Activated CD8-positive, alpha-beta memory T cell treated with anti-CD3 and anti-CD28 coated beads for 4 hours (primary cell): ENCODE data around the gene SLC1A4.
"Not testable (repeated sequence)": the region's sequence is repeated elsewhere in the genome, so short reads cannot be mapped to it uniquely, and the experiment has no call there.

Experiments used
- DNase-seq, 2 donors: peaks; one replicate each; pipeline ENCODE4 v3.0.0-alpha.2; 2020; ENCODE audit warnings: low read depth in 2 of 2

Gene SLC1A4

GRCh38 chr2:64992218-64992617, 3.0 kb downstream of the SLC1A4 start:
- DNase-seq: no peak

- no peak for DNase-seq
Measured at GRCh38 chr2:64992990-64993389, 3.8 kb downstream of the SLC1A4 start.

- DNase-seq: no peak
Measured at GRCh38 chr2:64995041-64995440, 5.8 kb downstream of the SLC1A4 start.

- no peak for DNase-seq
Measured at GRCh38 chr2:64996871-64997307, 7.7 kb downstream of the SLC1A4 start.

GRCh38 chr2:64998658-64999061, 9.5 kb downstream of the SLC1A4 start:
- no peak for DNase-seq

GRCh38 chr2:64999754-65000153, 10.6 kb downstream of the SLC1A4 start:
- no peak for DNase-seq

- DNase-seq: no peak
Measured at GRCh38 chr2:65000644-65001043, 11.4 kb downstream of the SLC1A4 start.

GRCh38 chr2:65003037-65003436, 13.8 kb downstream of the SLC1A4 start:
- no peak for DNase-seq

GRCh38 chr2:65004232-65004631, 15.0 kb downstream of the SLC1A4 start:
- not testable (repeated sequence) for DNase-seq

GRCh38 chr2:65013776-65014175, 24.6 kb downstream of the SLC1A4 start:
- no peak for DNase-seq

- no peak for DNase-seq
Measured at GRCh38 chr2:65015731-65016130, 26.5 kb downstream of the SLC1A4 start.

GRCh38 chr2:65016789-65017188, 27.6 kb downstream of the SLC1A4 start:
- no peak for DNase-seq

- DNase-seq: no peak
Measured at GRCh38 chr2:65017335-65017734, 28.1 kb downstream of the SLC1A4 start.

GRCh38 chr2:65018141-65018582, 29.0 kb downstream of the SLC1A4 start:
- no peak for DNase-seq

GRCh38 chr2:65019010-65019409, 29.8 kb downstream of the SLC1A4 start:
- no peak for DNase-seq

GRCh38 chr2:65019675-65020195, 30.5 kb downstream of the SLC1A4 start:
- no peak for DNase-seq

- not testable (repeated sequence) for DNase-seq
Measured at GRCh38 chr2:65020251-65020650, 31.1 kb downstream of the SLC1A4 start.

- DNase-seq: no peak
Measured at GRCh38 chr2:65020943-65021528, 31.8 kb downstream of the SLC1A4 start.

GRCh38 chr2:65021709-65022108, 32.5 kb downstream of the SLC1A4 start:
- DNase-seq: no peak

- no peak for DNase-seq
Measured at GRCh38 chr2:65022189-65022588, 33.0 kb downstream of the SLC1A4 start.

- DNase-seq: no peak
Measured at GRCh38 chr2:65023742-65024141, 34.5 kb downstream of the SLC1A4 start.

- DNase-seq: no peak
Measured at GRCh38 chr2:65024149-65024829, 35.1 kb downstream of the SLC1A4 start.

- no peak for DNase-seq
Measured at GRCh38 chr2:65025453-65026123, 36.4 kb downstream of the SLC1A4 start.
